Measurements from ENCODE around the gene SIRPG. TPM values are rescaled to one million over a fixed set of nuclear protein-coding genes. Genes with fewer than 3 reads are reported as not detected.
A peak's percentile ranks its signal among the peaks of the same experiment; 100 is the strongest.

Gene SIRPG
- total RNA-seq, 2 experiments from 2014 or later: 28.0 to 28.3 TPM

DNA sequence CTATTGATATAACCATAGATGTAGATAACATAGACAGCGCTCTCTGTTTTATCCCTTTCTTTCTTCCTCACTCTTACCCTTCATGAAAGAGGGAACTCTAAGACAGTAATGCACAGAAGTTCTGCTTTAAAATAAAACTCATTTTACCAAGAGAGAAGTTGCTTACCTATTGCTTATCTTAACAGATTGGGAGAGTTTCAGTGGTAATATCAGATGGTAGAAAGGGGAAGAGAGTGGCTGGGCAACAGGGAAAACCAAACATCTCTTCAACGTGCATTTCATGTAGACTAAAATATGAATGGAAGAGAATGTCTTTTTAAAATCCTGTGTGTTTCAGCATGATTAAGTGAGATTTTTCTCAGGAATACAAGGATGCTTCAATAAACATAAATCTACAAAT, 45.3 kb upstream of the SIRPG start:
- peaks cover 45% of the 10 kb centered on the region for H3K4me1 Mint-ChIP-seq (ENCODE audit: low read depth)
- H3K9me3 Mint-ChIP-seq: peaks cover 4% of the 10 kb centered on the region
- DNase-seq: no peak
- no peaks in the 10 kb centered on the region for H3K27me3 ChIP-seq (ENCODE audit: control insufficient read depth in 1 of 2, insufficient read depth in 2 of 2, low read length in 2 of 2)
- ATAC-seq (ENCODE audit: poor library complexity): no peak
- H3K36me3 ChIP-seq (ENCODE audit: insufficient read depth, low read length): no peaks in the 10 kb centered on the region
- no peak overlapping the region for H3K4me3 Mint-ChIP-seq
- no peak for TF ChIP-seq CTCF (IDR thresholded peaks at IDR 0.05)
- intact Hi-C loops (cut with DNase I, micrococcal nuclease): no loop called here
- no peak overlapping the region for H3K27ac ChIP-seq (ENCODE audit: low read depth in 1 of 2, low read length in 2 of 2)
- POLR2A ChIA-PET: no interaction called here
- no peak overlapping the region for H3K27ac Mint-ChIP-seq
- CTCF ChIA-PET: no interaction called here
- no peaks in the 10 kb centered on the region for H3K9me3 ChIP-seq (ENCODE audit: control insufficient read depth in 1 of 2, insufficient read depth in 1 of 2, low read length in 2 of 2)
- H3K4me3 ChIP-seq (ENCODE audit: low read length): no peak overlapping the region
- no peaks in the 10 kb centered on the region for H3K27me3 Mint-ChIP-seq
- H3K36me3 Mint-ChIP-seq (ENCODE audit: low read depth): no peaks in the 10 kb centered on the region
- H3K4me1 ChIP-seq (ENCODE audit: insufficient read depth, low read length): peaks cover 6% of the 10 kb centered on the region

GRCh38 chr20:1702328-1702727, 44.7 kb upstream of the SIRPG start:
- ChIA-PET POLR2A (no interaction called here), CTCF (no interaction called here)
- H3K4me3 Mint-ChIP-seq: no peak overlapping the region
- DNase-seq (peak in 3 of 14 experiments; percentile 25 to 47 (median 29)), ATAC-seq (ENCODE audit: poor library complexity) (no peak)
- intact Hi-C loops (cut with DNase I, micrococcal nuclease): no loop called here
- peaks cover 43% of the 10 kb centered on the region for H3K4me1 Mint-ChIP-seq (ENCODE audit: low read depth)
- Histone ChIP-seq H3K27ac (ENCODE audit: low read depth in 1 of 2, low read length in 2 of 2) (no peak overlapping the region), H3K4me3 (ENCODE audit: low read length) (no peak overlapping the region), H3K4me1 (ENCODE audit: insufficient read depth, low read length) (peaks cover under 1% of the 10 kb centered on the region), H3K36me3 (ENCODE audit: insufficient read depth, low read length) (no peaks in the 10 kb centered on the region), H3K27me3 (ENCODE audit: control insufficient read depth in 1 of 2, insufficient read depth in 2 of 2, low read length in 2 of 2) (no peaks in the 10 kb centered on the region), H3K9me3 (ENCODE audit: control insufficient read depth in 1 of 2, insufficient read depth in 1 of 2, low read length in 2 of 2) (no peaks in the 10 kb centered on the region)
- H3K36me3 Mint-ChIP-seq (ENCODE audit: low read depth): no peaks in the 10 kb centered on the region
- H3K27me3 Mint-ChIP-seq: no peaks in the 10 kb centered on the region
- no peak overlapping the region for H3K27ac Mint-ChIP-seq
- no peak for TF ChIP-seq CTCF (IDR thresholded peaks at IDR 0.05)
- peaks cover 4% of the 10 kb centered on the region for H3K9me3 Mint-ChIP-seq

- Mint-ChIP-seq H3K36me3 (ENCODE audit: low read depth) (no peaks in the 10 kb centered on the region), H3K9me3 (peaks cover 4% of the 10 kb centered on the region), H3K27me3 (no peaks in the 10 kb centered on the region), H3K27ac (no peak overlapping the region), H3K4me1 (ENCODE audit: low read depth) (peaks cover 49% of the 10 kb centered on the region), H3K4me3 (no peak overlapping the region)
- no peak overlapping the region for H3K27ac ChIP-seq (ENCODE audit: low read depth in 1 of 2, low read length in 2 of 2)
- POLR2A ChIA-PET: no interaction called here
- DNase-seq: no peak
- ATAC-seq (ENCODE audit: poor library complexity): no peak
- no peak overlapping the region for H3K4me3 ChIP-seq (ENCODE audit: low read length)
- H3K27me3 ChIP-seq (ENCODE audit: control insufficient read depth in 1 of 2, insufficient read depth in 2 of 2, low read length in 2 of 2): no peaks in the 10 kb centered on the region
- CTCF ChIA-PET: no interaction called here
- H3K9me3 ChIP-seq (ENCODE audit: control insufficient read depth in 1 of 2, insufficient read depth in 1 of 2, low read length in 2 of 2): no peaks in the 10 kb centered on the region
- intact Hi-C loops (cut with DNase I, micrococcal nuclease): no loop called here
- peaks cover 13% of the 10 kb centered on the region for H3K4me1 ChIP-seq (ENCODE audit: insufficient read depth, low read length)
- TF ChIP-seq CTCF (IDR thresholded peaks at IDR 0.05): no peak
- no peaks in the 10 kb centered on the region for H3K36me3 ChIP-seq (ENCODE audit: insufficient read depth, low read length)
Measured at GRCh38 chr20:1700990-1701389, 43.4 kb upstream of the SIRPG start.

Measured in CD4-positive, alpha-beta T cell (primary cell).